Osteoblast (primary cell): ENCODE data around the gene FBXW9. TPM values are rescaled to one million over a fixed set of nuclear protein-coding genes. Genes with fewer than 3 reads are reported as not detected.

Source experiments
- DNase-seq: peaks from one replicate; pipeline ENCODE4 v3.0.0; 2011; ENCODE audit warnings: low spot score, mixed read lengths; ENCODE audit not compliant: insufficient read length; ENCODE audit errors: missing footprints
- H2AFZ ChIP-seq: 2 replicates; pipeline ENCODE4 v1.6.0; 2011; ENCODE audit warnings: mild to moderate bottlenecking, low read length
- H3K27ac ChIP-seq: 2 replicates; pipeline ENCODE4 v1.5.1; 2011; ENCODE audit warnings: mild to moderate bottlenecking, low read depth, low read length, moderate library complexity
- H3K27me3 ChIP-seq: 2 replicates; pipeline ENCODE4 v1.6.0; 2012; ENCODE audit warnings: mild to moderate bottlenecking, control low read depth, inconsistent platforms, low read length, moderate library complexity; ENCODE audit not compliant: insufficient read depth
- H3K36me3 ChIP-seq: 2 replicates; pipeline ENCODE4 v1.5.1; 2011; ENCODE audit warnings: mild to moderate bottlenecking, low read length, control low read depth, moderate library complexity; ENCODE audit not compliant: insufficient read depth
- H3K4me1 ChIP-seq: 2 replicates; pipeline ENCODE4 v1.5.1; 2011; ENCODE audit warnings: mild to moderate bottlenecking, low read length, control low read depth, moderate library complexity; ENCODE audit not compliant: insufficient read depth
- H3K4me2 ChIP-seq: 2 replicates; pipeline ENCODE4 v1.6.0; 2011; ENCODE audit warnings: mild to moderate bottlenecking, low read length; ENCODE audit not compliant: insufficient read depth
- H3K4me3 ChIP-seq: fragments of 200-600 bp; sonication (generic); 3 replicates; pipeline ENCODE4 v1.5.1; 2012; ENCODE audit warnings: mild to moderate bottlenecking, low read length, inconsistent platforms; ENCODE audit not compliant: insufficient read depth
- H3K79me2 ChIP-seq: 2 replicates; pipeline ENCODE4 v1.6.0; 2012; ENCODE audit warnings: mild to moderate bottlenecking, low read length, control low read depth, inconsistent platforms; ENCODE audit not compliant: insufficient read depth
- H3K9me3 ChIP-seq: 2 replicates; pipeline ENCODE4 v1.5.1; 2011; ENCODE audit warnings: low read depth, low read length, control low read depth
- H4K20me1 ChIP-seq: 2 replicates; pipeline ENCODE4 v1.6.0; 2012; ENCODE audit warnings: mild to moderate bottlenecking, low read length, control low read depth; ENCODE audit not compliant: insufficient read depth
- total RNA-seq: library from RNA; depleted of rRNA; stranded (reverse); fragments of >200 nt; gene quantifications from 2 replicates; pipeline ENCODE4 v1.2.3, GENCODE V29; 2012
- TF ChIP-seq, protein P1 (sequence below): IDR thresholded peaks from 2 replicates; pipeline ENCODE4 v1.5.1; 2011; ENCODE audit warnings: mild to moderate bottlenecking, low read depth, low read length, moderate library complexity; ENCODE audit errors: extremely low read depth

Gene FBXW9
- total RNA-seq, 1 donor, result 18.5 TPM

- peaks cover 23% of the 10 kb centered on the region for H3K36me3 ChIP-seq
- peak overlapping the region; percentile 81 for H2AFZ ChIP-seq
- H3K4me1 ChIP-seq, result peaks cover 33% of the 10 kb centered on the region
- H3K4me3 ChIP-seq, result peak overlapping the region; percentile 88
- no peaks in the 10 kb centered on the region for H4K20me1 ChIP-seq
- no peak overlapping the region for H3K27ac ChIP-seq
- H3K9me3 ChIP-seq, result no peaks in the 10 kb centered on the region
- TF ChIP-seq, protein P1, sequence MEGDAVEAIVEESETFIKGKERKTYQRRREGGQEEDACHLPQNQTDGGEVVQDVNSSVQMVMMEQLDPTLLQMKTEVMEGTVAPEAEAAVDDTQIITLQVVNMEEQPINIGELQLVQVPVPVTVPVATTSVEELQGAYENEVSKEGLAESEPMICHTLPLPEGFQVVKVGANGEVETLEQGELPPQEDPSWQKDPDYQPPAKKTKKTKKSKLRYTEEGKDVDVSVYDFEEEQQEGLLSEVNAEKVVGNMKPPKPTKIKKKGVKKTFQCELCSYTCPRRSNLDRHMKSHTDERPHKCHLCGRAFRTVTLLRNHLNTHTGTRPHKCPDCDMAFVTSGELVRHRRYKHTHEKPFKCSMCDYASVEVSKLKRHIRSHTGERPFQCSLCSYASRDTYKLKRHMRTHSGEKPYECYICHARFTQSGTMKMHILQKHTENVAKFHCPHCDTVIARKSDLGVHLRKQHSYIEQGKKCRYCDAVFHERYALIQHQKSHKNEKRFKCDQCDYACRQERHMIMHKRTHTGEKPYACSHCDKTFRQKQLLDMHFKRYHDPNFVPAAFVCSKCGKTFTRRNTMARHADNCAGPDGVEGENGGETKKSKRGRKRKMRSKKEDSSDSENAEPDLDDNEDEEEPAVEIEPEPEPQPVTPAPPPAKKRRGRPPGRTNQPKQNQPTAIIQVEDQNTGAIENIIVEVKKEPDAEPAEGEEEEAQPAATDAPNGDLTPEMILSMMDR, result no peak
- H3K79me2 ChIP-seq, result peaks cover 47% of the 10 kb centered on the region
- peak; percentile 86 for DNase-seq
- no peaks in the 10 kb centered on the region for H3K27me3 ChIP-seq
- peak overlapping the region; percentile 100 for H3K4me2 ChIP-seq
These were observed 30.7 kb downstream of the FBXW9 start for GRCh38 chr19:12665671-12666264.

DNA sequence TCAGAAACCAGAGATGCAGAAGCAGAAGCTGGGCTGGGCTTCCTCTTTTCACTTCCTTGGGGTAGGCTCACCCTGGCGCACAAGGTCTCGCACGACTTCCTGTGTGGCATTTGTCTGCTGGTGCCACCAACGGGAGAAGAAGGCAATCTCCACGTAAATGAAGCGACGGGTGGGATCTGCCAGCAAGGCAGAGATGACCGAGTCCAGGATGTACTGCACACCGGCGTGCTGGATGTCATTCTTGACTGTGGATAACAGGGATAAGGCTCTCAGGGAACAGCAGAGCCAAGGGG is 31.2 kb downstream of the FBXW9 start:
- DNase-seq, result no peak
- Histone ChIP-seq H3K36me3 (peaks cover 23% of the 10 kb centered on the region), H2AFZ (no peak overlapping the region), H3K4me2 (no peak overlapping the region), H3K4me3 (no peak overlapping the region), H3K79me2 (peaks cover 41% of the 10 kb centered on the region), H3K9me3 (no peaks in the 10 kb centered on the region), H4K20me1 (no peaks in the 10 kb centered on the region), H3K27ac (no peak overlapping the region), H3K4me1 (peaks cover 28% of the 10 kb centered on the region), H3K27me3 (no peaks in the 10 kb centered on the region)
- TF ChIP-seq, protein P1, result no peak

GRCh38 chr19:12664406-12665280 is 31.8 kb downstream of the FBXW9 start:
- H3K4me3 ChIP-seq, result no peak overlapping the region
- no peaks in the 10 kb centered on the region for H3K27me3 ChIP-seq
- peaks cover 24% of the 10 kb centered on the region for H3K4me1 ChIP-seq
- TF ChIP-seq, protein P1, result no peak
- no peaks in the 10 kb centered on the region for H3K9me3 ChIP-seq
- peaks cover 23% of the 10 kb centered on the region for H3K36me3 ChIP-seq
- no peak overlapping the region for H2AFZ ChIP-seq
- DNase-seq, result peak; percentile 73
- peaks cover 37% of the 10 kb centered on the region for H3K79me2 ChIP-seq
- no peak overlapping the region for H3K4me2 ChIP-seq
- H3K27ac ChIP-seq, result no peak overlapping the region
- no peaks in the 10 kb centered on the region for H4K20me1 ChIP-seq

- H4K20me1 ChIP-seq, result no peaks in the 10 kb centered on the region
- H3K36me3 ChIP-seq, result peaks cover 31% of the 10 kb centered on the region
- no peak overlapping the region for H2AFZ ChIP-seq
- no peak overlapping the region for H3K4me2 ChIP-seq
- no peak overlapping the region for H3K27ac ChIP-seq
- H3K79me2 ChIP-seq, result peaks cover 6% of the 10 kb centered on the region
- H3K4me1 ChIP-seq, result peaks cover 4% of the 10 kb centered on the region
- no peaks in the 10 kb centered on the region for H3K9me3 ChIP-seq
- no peak overlapping the region for H3K4me3 ChIP-seq
- TF ChIP-seq, protein P1, result no peak
- no peaks in the 10 kb centered on the region for H3K27me3 ChIP-seq
- no peak for DNase-seq
These were observed 35.5 kb downstream of the FBXW9 start for GRCh38 chr19:12660980-12661379.
